ENCODE data around the gene NBAS.

Gene NBAS

DNA sequence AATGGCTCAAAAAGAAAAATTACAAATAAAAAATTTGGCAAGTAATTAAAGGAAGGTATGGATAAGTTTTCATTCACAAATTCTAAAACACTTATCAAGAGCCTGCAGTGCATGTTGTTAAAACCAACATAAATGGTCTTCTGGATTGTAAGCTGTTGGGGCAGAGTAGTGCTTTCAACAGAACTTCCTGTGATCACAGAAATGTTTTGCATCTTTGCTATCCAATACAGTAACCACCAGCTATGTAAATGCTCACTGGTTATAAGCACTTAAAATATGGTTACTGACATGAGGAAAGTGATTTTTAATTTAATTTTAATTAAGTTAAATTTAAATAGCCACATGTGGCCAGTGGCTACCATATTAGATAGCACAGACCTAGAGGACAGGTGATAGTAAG, 133.1 kb downstream of the NBAS start (continued):
- TF ChIP-seq HOXD13 (CRISPR knock-in tag; IDR thresholded peaks at IDR 0.05; ENCODE audit: borderline replicate concordance) (no peak), ZNF544 (tag by site-specific recombination; IDR thresholded peaks at IDR 0.05) (no peak), KLF10 (tag by site-specific recombination; IDR thresholded peaks at IDR 0.05) (no peak), ZNF350 (tag by site-specific recombination; IDR thresholded peaks at IDR 0.05) (no peak), ZNF16 (tag by site-specific recombination; IDR thresholded peaks at IDR 0.05; ENCODE audit: low read depth) (no peak)
- TF ChIP-seq, protein P1, sequence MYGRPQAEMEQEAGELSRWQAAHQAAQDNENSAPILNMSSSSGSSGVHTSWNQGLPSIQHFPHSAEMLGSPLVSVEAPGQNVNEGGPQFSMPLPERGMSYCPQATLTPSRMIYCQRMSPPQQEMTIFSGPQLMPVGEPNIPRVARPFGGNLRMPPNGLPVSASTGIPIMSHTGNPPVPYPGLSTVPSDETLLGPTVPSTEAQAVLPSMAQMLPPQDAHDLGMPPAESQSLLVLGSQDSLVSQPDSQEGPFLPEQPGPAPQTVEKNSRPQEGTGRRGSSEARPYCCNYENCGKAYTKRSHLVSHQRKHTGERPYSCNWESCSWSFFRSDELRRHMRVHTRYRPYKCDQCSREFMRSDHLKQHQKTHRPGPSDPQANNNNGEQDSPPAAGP (tag by site-specific recombination; IDR thresholded peaks at IDR 0.05): no peak
- TF ChIP-seq, protein P2, sequence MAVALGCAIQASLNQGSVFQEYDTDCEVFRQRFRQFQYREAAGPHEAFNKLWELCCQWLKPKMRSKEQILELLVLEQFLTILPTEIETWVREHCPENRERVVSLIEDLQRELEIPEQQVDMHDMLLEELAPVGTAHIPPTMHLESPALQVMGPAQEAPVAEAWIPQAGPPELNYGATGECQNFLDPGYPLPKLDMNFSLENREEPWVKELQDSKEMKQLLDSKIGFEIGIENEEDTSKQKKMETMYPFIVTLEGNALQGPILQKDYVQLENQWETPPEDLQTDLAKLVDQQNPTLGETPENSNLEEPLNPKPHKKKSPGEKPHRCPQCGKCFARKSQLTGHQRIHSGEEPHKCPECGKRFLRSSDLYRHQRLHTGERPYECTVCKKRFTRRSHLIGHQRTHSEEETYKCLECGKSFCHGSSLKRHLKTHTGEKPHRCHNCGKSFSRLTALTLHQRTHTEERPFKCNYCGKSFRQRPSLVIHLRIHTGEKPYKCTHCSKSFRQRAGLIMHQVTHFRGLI (tag by site-specific recombination; IDR thresholded peaks at IDR 0.05): no peak
- TF ChIP-seq, protein P3, sequence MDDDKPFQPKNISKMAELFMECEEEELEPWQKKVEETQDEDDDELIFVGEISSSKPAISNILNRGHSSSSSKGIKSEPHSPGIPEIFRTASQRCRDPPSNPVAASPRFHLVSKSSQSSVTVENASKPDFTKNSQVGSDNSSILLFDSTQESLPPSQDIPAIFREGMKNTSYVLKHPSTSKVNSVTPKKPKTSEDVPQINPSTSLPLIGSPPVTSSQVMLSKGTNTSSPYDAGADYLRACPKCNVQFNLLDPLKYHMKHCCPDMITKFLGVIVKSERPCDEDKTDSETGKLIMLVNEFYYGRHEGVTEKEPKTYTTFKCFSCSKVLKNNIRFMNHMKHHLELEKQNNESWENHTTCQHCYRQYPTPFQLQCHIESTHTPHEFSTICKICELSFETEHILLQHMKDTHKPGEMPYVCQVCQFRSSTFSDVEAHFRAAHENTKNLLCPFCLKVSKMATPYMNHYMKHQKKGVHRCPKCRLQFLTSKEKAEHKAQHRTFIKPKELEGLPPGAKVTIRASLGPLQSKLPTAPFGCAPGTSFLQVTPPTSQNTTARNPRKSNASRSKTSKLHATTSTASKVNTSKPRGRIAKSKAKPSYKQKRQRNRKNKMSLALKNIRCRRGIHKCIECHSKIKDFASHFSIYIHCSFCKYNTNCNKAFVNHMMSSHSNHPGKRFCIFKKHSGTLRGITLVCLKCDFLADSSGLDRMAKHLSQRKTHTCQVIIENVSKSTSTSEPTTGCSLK (tag by site-specific recombination; IDR thresholded peaks at IDR 0.05): no peak
- TF ChIP-seq, protein P4, sequence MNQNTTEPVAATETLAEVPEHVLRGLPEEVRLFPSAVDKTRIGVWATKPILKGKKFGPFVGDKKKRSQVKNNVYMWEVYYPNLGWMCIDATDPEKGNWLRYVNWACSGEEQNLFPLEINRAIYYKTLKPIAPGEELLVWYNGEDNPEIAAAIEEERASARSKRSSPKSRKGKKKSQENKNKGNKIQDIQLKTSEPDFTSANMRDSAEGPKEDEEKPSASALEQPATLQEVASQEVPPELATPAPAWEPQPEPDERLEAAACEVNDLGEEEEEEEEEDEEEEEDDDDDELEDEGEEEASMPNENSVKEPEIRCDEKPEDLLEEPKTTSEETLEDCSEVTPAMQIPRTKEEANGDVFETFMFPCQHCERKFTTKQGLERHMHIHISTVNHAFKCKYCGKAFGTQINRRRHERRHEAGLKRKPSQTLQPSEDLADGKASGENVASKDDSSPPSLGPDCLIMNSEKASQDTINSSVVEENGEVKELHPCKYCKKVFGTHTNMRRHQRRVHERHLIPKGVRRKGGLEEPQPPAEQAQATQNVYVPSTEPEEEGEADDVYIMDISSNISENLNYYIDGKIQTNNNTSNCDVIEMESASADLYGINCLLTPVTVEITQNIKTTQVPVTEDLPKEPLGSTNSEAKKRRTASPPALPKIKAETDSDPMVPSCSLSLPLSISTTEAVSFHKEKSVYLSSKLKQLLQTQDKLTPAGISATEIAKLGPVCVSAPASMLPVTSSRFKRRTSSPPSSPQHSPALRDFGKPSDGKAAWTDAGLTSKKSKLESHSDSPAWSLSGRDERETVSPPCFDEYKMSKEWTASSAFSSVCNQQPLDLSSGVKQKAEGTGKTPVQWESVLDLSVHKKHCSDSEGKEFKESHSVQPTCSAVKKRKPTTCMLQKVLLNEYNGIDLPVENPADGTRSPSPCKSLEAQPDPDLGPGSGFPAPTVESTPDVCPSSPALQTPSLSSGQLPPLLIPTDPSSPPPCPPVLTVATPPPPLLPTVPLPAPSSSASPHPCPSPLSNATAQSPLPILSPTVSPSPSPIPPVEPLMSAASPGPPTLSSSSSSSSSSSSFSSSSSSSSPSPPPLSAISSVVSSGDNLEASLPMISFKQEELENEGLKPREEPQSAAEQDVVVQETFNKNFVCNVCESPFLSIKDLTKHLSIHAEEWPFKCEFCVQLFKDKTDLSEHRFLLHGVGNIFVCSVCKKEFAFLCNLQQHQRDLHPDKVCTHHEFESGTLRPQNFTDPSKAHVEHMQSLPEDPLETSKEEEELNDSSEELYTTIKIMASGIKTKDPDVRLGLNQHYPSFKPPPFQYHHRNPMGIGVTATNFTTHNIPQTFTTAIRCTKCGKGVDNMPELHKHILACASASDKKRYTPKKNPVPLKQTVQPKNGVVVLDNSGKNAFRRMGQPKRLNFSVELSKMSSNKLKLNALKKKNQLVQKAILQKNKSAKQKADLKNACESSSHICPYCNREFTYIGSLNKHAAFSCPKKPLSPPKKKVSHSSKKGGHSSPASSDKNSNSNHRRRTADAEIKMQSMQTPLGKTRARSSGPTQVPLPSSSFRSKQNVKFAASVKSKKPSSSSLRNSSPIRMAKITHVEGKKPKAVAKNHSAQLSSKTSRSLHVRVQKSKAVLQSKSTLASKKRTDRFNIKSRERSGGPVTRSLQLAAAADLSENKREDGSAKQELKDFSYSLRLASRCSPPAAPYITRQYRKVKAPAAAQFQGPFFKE (tag by site-specific recombination; IDR thresholded peaks at IDR 0.05; ENCODE audit: borderline replicate concordance): no peak

DNA sequence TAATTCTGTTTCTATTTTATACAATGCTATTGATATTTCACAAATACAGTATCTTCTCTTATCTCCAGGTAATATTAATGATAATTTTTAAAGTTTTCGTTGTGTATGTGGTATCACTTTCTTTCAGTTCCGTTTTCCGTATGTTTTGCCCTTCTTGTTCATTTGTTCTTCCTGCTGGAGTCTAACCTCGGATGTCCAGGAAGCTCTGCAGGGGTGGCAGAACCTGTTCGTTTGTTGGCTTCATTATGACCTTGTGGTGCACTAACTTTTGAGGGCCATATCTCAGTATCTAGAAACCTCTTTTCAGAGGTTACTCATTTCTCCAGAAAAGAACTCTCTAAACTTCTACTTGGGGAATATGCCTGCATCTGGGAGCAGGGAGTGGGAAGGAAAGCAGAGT, 134.5 kb downstream of the NBAS start:
- Histone ChIP-seq H3K9me3 (ENCODE audit: control insufficient read depth, insufficient read depth, low read depth, low read length) (no peaks in the 10 kb centered on the region), H3K36me3 (ENCODE audit: control insufficient read depth in 2 of 2, insufficient read depth in 1 of 2, low read length in 2 of 2) (no peaks in the 10 kb centered on the region), H3K4me3 (ENCODE audit: low read depth, low read length) (no peak overlapping the region), H3K4me1 (ENCODE audit: control insufficient read depth, insufficient read depth, low read length) (no peaks in the 10 kb centered on the region), H3K27ac (ENCODE audit: extremely low read depth, low read depth, low read length) (no peak overlapping the region)
- POLR2A ChIA-PET: no interaction called here
- TF ChIP-seq ZNF529 (tag by site-specific recombination; IDR thresholded peaks at IDR 0.05; ENCODE audit: insufficient replicate concordance) (no peak), ZSCAN16 (tag by site-specific recombination; IDR thresholded peaks at IDR 0.05) (no peak), ZNF23 (tag by site-specific recombination; IDR thresholded peaks at IDR 0.05; ENCODE audit: borderline replicate concordance) (no peak), ZNF792 (tag by site-specific recombination; IDR thresholded peaks at IDR 0.05) (no peak)
- TF ChIP-seq, protein P5, sequence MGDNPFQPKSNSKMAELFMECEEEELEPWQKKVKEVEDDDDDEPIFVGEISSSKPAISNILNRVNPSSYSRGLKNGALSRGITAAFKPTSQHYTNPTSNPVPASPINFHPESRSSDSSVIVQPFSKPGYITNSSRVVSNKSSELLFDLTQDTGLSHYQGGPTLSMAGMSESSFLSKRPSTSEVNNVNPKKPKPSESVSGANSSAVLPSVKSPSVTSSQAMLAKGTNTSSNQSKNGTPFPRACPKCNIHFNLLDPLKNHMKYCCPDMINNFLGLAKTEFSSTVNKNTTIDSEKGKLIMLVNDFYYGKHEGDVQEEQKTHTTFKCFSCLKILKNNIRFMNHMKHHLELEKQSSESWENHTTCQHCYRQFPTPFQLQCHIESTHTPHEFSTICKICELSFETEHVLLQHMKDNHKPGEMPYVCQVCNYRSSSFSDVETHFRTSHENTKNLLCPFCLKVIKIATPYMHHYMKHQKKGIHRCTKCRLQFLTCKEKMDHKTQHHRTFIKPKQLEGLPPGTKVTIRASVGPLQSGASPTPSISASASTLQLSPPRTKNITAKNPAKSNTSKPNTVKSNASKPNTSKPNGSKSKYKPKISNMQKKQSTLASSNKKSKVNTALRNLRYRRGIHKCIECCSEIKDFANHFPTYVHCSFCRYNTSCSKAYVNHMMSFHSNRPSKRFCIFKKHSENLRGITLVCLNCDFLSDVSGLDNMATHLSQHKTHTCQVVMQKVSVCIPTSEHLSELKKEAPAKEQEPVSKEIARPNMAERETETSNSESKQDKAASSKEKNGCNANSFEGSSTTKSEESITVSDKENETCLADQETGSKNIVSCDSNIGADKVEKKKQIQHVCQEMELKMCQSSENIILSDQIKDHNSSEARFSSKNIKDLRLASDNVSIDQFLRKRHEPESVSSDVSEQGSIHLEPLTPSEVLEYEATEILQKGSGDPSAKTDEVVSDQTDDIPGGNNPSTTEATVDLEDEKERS (tag by site-specific recombination; IDR thresholded peaks at IDR 0.05): no peak
- CTCF ChIA-PET: interaction anchor here (0.6 kb wide), 1 partner anchor 1516 kb away, joined by 7 read pairs; no protein-coding TSS in a partner anchor
